A673 (cell line): ENCODE results near the gene GNG14. TPM values are rescaled to one million over a fixed set of nuclear protein-coding genes. Genes with fewer than 3 reads are reported as not detected.
"Not testable (repeated sequence)": the region's sequence is repeated elsewhere in the genome, so short reads cannot be mapped to it uniquely, and the experiment has no call there.

Experiments
- BruUV-seq: library from RNA; stranded (reverse); fragments of 400-500 nt; replicated peaks from 2 replicates; lab custom pipeline; 2021; lab: Mats Ljungman, UMichigan
- CTCF ChIA-PET: fragments of 300-600 bp; sonication (Branson Sonifier 250); formaldehyde crosslinking; loops from one replicate; lab custom pipeline; 2022; ENCODE audit warnings: antibody characterized with exemption; lab: Charles Lee
- POLR2A ChIA-PET: fragments of 300-600 bp; sonication (Branson Sonifier 250); formaldehyde crosslinking; loops from one replicate; lab custom pipeline; 2022; ENCODE audit warnings: antibody characterized with exemption; ENCODE audit not compliant: low non-redundant PET; lab: Charles Lee
- DNase-seq: peaks from one replicate; pipeline ENCODE4 v3.0.0-alpha.2; 2015; ENCODE audit warnings: low spot score
- H3K27ac ChIP-seq: fragments of 200-600 bp; sonication (generic); 2 replicates; pipeline ENCODE4 v1.5.1; 2016; ENCODE audit warnings: mixed run types, low read depth, mild to moderate bottlenecking, mixed read lengths, antibody characterized with exemption, low read length; ENCODE audit not compliant: poor library complexity, severe bottlenecking
- H3K27me3 ChIP-seq: fragments of 200-600 bp; sonication (generic); replicated peaks from 2 replicates; pipeline ENCODE4 v1.6.1; 2017; ENCODE audit warnings: mixed run types, low read depth, mild to moderate bottlenecking, mixed read lengths, antibody characterized with exemption, low read length; ENCODE audit not compliant: insufficient read depth, poor library complexity
- H3K36me3 ChIP-seq: fragments of 200-600 bp; sonication (generic); 2 replicates; pipeline ENCODE4 v1.6.1; 2016; ENCODE audit warnings: mixed run types, mild to moderate bottlenecking, mixed read lengths, antibody characterized with exemption, low read length; ENCODE audit not compliant: insufficient read depth, poor library complexity, severe bottlenecking
- H3K4me1 ChIP-seq: fragments of 200-600 bp; sonication (generic); 2 replicates; pipeline ENCODE4 v1.6.1; 2017; ENCODE audit warnings: mixed run types, mild to moderate bottlenecking, mixed read lengths, antibody characterized with exemption, low read length; ENCODE audit not compliant: insufficient read depth, poor library complexity, severe bottlenecking
- H3K4me3 ChIP-seq: fragments of 200-600 bp; sonication (generic); 2 replicates; pipeline ENCODE4 v1.5.1; 2016; ENCODE audit warnings: low read depth, mixed run types, mild to moderate bottlenecking, mixed read lengths, low read length; ENCODE audit not compliant: poor library complexity, severe bottlenecking
- H3K9me3 ChIP-seq: fragments of 200-600 bp; sonication (generic); 2 replicates; pipeline ENCODE4 v1.6.1; 2016; ENCODE audit warnings: mixed run types, low read depth, mild to moderate bottlenecking, mixed read lengths, antibody characterized with exemption, low read length; ENCODE audit not compliant: poor library complexity, severe bottlenecking
- CTCF ChIP-seq: fragments of 300-800, 200-600 bp; sonication (generic); conservative IDR thresholded peaks from 2 replicates; pipeline ENCODE4 v1.5.1; 2017; ENCODE audit warnings: low read depth, mild to moderate bottlenecking, antibody characterized with exemption, low read length, moderate library complexity, mixed read lengths
- EZH2 ChIP-seq: fragments of 200-600 bp; sonication (generic); IDR thresholded peaks from 2 replicates; pipeline ENCODE4 v1.6.1; 2017; ENCODE audit warnings: borderline replicate concordance, low read depth, mild to moderate bottlenecking, mixed read lengths, antibody characterized with exemption, low read length; ENCODE audit not compliant: poor library complexity, severe bottlenecking
- intact Hi-C: fragments of 100-400 bp; cut with micrococcal nuclease; formaldehyde crosslinking; loops from one replicate; pipeline ENCODE4 v1.10.0; 2022; ENCODE audit not compliant: unreplicated experiment
- total RNA-seq: library from RNA; stranded (reverse); gene quantifications from 2 replicates; pipeline ENCODE4 v1.2.3, GENCODE V29; 2021

GNG14 gene
- total RNA-seq, 1 experiment from 2014 or later: not detected

GRCh38 chr19:12641456-12641855 is 46.3 kb upstream of the GNG14 start:
- intact Hi-C loops: loop anchor here (10.0 kb wide), 1 partner anchor 757 kb away; the partner anchor contains the start of gene ZNF69
- no TSS peak for BruUV-seq
- no peak overlapping the region for H3K4me3 ChIP-seq
- H3K4me1 ChIP-seq: no peaks in the 10 kb centered on the region
- ChIA-PET POLR2A (interaction anchor here (0.6 kb wide), 1 partner anchor 11 kb away, joined by 7 read pairs; no protein-coding TSS in a partner anchor), CTCF (no interaction called here)
- H3K27ac ChIP-seq: no peak overlapping the region
- TF ChIP-seq CTCF (no peak), EZH2 (no peak)
- H3K36me3 ChIP-seq: no peaks in the 10 kb centered on the region
- no peak for DNase-seq
- H3K9me3 ChIP-seq: no peaks in the 10 kb centered on the region
- no peaks in the 10 kb centered on the region for H3K27me3 ChIP-seq

DNA sequence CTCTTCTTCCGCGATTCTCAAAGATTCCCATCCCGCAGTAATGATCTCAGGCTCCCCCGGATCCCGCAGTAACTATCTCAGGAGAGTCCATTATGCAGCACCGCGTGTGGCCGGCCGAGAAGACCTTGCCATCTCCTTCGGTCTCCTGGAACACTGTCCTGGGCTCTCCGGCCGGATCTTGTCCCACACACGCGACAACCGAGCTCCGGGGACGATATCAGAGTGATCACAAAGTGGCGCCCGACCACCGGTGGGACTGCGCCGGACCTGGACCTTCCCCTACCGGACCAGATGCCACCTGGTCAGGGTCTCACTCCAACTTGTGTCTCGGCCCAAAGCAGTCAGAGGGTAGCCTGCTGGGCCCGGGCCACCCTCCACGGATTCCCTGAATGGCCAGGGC is 45.3 kb upstream of the GNG14 start:
- CTCF ChIA-PET: interaction anchor here (0.6 kb wide), 1 partner anchor 229 kb away, joined by 3 read pairs; no protein-coding TSS in a partner anchor
- no peaks in the 10 kb centered on the region for H3K36me3 ChIP-seq
- no peak for DNase-seq
- H3K27ac ChIP-seq: no peak overlapping the region
- BruUV-seq: no TSS peak
- no peak for TF ChIP-seq CTCF
- TF ChIP-seq EZH2: no peak
- POLR2A ChIA-PET: no interaction called here
- intact Hi-C loops: loop anchor here (10.0 kb wide), 1 partner anchor 758 kb away; the partner anchor contains the start of gene ZNF69
- no peaks in the 10 kb centered on the region for H3K4me1 ChIP-seq
- no peak overlapping the region for H3K4me3 ChIP-seq
- H3K9me3 ChIP-seq: no peaks in the 10 kb centered on the region
- H3K27me3 ChIP-seq: no peaks in the 10 kb centered on the region

GRCh38 chr19:12643716-12644115 is 44.1 kb upstream of the GNG14 start:
- DNase-seq, H3K27ac ChIP-seq, BruUV-seq, H3K27me3 ChIP-seq, H3K36me3 ChIP-seq, H3K9me3 ChIP-seq, H3K4me1 ChIP-seq, POLR2A ChIA-PET, H3K4me3 ChIP-seq, CTCF ChIA-PET: not testable (repeated sequence)
- intact Hi-C loops: loop anchor here (10.0 kb wide), 1 partner anchor 759 kb away; the partner anchor contains the start of gene ZNF69

DNA sequence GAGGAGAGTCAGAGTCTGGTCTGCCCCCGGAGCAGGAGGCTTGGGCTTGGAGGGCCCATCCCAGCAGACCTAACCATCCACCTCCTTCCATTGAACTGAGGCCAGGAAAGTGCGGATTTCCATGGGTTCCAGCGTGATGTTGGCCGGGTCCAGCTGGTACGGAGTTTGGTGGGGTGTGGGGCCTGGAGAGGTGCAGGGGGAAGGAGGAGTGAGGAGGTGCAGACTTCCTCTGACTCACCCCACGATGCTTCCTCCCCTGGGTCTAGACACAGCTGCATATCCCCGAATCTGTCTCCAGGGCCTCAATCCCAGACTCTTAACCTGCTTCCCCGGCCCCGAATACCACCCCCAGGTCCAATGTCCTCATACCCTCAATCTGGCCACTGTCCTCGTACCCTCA is 41.2 kb upstream of the GNG14 start:
- intact Hi-C loops: loop anchor here (10.0 kb wide), 1 partner anchor 762 kb away; the partner anchor contains the start of gene ZNF69
- H3K4me3 ChIP-seq: no peak overlapping the region
- no peaks in the 10 kb centered on the region for H3K4me1 ChIP-seq
- ChIA-PET CTCF (no interaction called here), POLR2A (no interaction called here)
- no peaks in the 10 kb centered on the region for H3K36me3 ChIP-seq
- no peak overlapping the region for H3K27ac ChIP-seq
- DNase-seq: no peak
- no peaks in the 10 kb centered on the region for H3K9me3 ChIP-seq
- TF ChIP-seq EZH2: no peak
- no peak for TF ChIP-seq CTCF
- H3K27me3 ChIP-seq: no peaks in the 10 kb centered on the region
- no TSS peak for BruUV-seq
